Effector memory CD4-positive, alpha-beta T cell (primary cell): Measurements from ENCODE around the gene SLC15A3.

Experiments
- DNase-seq, 3 donors: peaks; one replicate each; pipeline ENCODE4 v3.0.0-alpha.2; 2020
- H3K27ac ChIP-seq: 2 replicates; pipeline ENCODE4 v1.7.0; 2013; ENCODE audit warnings: mild to moderate bottlenecking, low read length, moderate library complexity; ENCODE audit not compliant: insufficient read depth, poor library complexity, severe bottlenecking
- H3K27me3 ChIP-seq: replicated peaks from 2 replicates; pipeline ENCODE4 v1.7.0; 2013; ENCODE audit warnings: mild to moderate bottlenecking, low read length; ENCODE audit not compliant: insufficient read depth, control insufficient read depth, poor library complexity, severe bottlenecking
- H3K36me3 ChIP-seq: 2 replicates; pipeline ENCODE4 v1.7.0; 2013; ENCODE audit warnings: mild to moderate bottlenecking, low read length, moderate library complexity; ENCODE audit not compliant: control insufficient read depth, insufficient read depth
- H3K4me1 ChIP-seq: 2 replicates; pipeline ENCODE4 v1.7.0; 2013; ENCODE audit warnings: low read length, mild to moderate bottlenecking; ENCODE audit not compliant: control insufficient read depth, insufficient read depth, poor library complexity, severe bottlenecking
- H3K4me3 ChIP-seq: 2 replicates; pipeline ENCODE4 v1.7.0; 2013; ENCODE audit warnings: low read length, low read depth, mild to moderate bottlenecking; ENCODE audit not compliant: insufficient read depth, poor library complexity, severe bottlenecking
- H3K9me3 ChIP-seq: 2 replicates; pipeline ENCODE4 v1.7.0; 2013; ENCODE audit warnings: mild to moderate bottlenecking, low read length, moderate library complexity; ENCODE audit not compliant: control insufficient read depth

SLC15A3 gene

GRCh38 chr11:60950933-60951605 lies 907 bp downstream of the SLC15A3 start:
- Histone ChIP-seq H3K27me3 (peaks cover 14% of the 10 kb centered on the region), H3K36me3 (no peaks in the 10 kb centered on the region), H3K4me3 (no peak overlapping the region), H3K27ac (no peak overlapping the region), H3K4me1 (peaks cover 18% of the 10 kb centered on the region), H3K9me3 (no peaks in the 10 kb centered on the region)
- DNase-seq = no peak

- Histone ChIP-seq H3K27ac (no peak overlapping the region), H3K4me1 (peaks cover 18% of the 10 kb centered on the region), H3K4me3 (no peak overlapping the region)
Measured at GRCh38 chr11:60950024-60950423, 2.0 kb downstream of the SLC15A3 start.

GRCh38 chr11:60948250-60948649 lies 3.7 kb downstream of the SLC15A3 start:
- DNase-seq = no peak
- Histone ChIP-seq H3K27me3 (peaks cover 14% of the 10 kb centered on the region), H3K4me3 (no peak overlapping the region), H3K9me3 (no peaks in the 10 kb centered on the region), H3K4me1 (peaks cover 18% of the 10 kb centered on the region), H3K36me3 (no peaks in the 10 kb centered on the region), H3K27ac (no peak overlapping the region)

More at GRCh38 chr11:60950024-60950423, 2.0 kb downstream of the SLC15A3 start:
- no peaks in the 10 kb centered on the region for H3K9me3 ChIP-seq
- no peaks in the 10 kb centered on the region for H3K36me3 ChIP-seq
- DNase-seq = no peak
- peaks cover 14% of the 10 kb centered on the region for H3K27me3 ChIP-seq

GRCh38 chr11:60947700-60948099 lies 4.3 kb downstream of the SLC15A3 start:
- Histone ChIP-seq H3K27ac (no peak overlapping the region), H3K36me3 (no peaks in the 10 kb centered on the region), H3K4me3 (no peak overlapping the region), H3K9me3 (no peaks in the 10 kb centered on the region), H3K27me3 (peaks cover 14% of the 10 kb centered on the region), H3K4me1 (peaks cover 16% of the 10 kb centered on the region)
- no peak for DNase-seq

GRCh38 chr11:60946601-60947264 lies 5.2 kb downstream of the SLC15A3 start:
- no peak for DNase-seq
- Histone ChIP-seq H3K27ac (no peak overlapping the region), H3K9me3 (no peaks in the 10 kb centered on the region), H3K36me3 (no peaks in the 10 kb centered on the region), H3K27me3 (peaks cover 4% of the 10 kb centered on the region), H3K4me1 (peaks cover 8% of the 10 kb centered on the region), H3K4me3 (no peak overlapping the region)

- Histone ChIP-seq H3K9me3 (no peaks in the 10 kb centered on the region), H3K27me3 (no peaks in the 10 kb centered on the region), H3K4me1 (no peaks in the 10 kb centered on the region), H3K4me3 (no peak overlapping the region), H3K27ac (no peak overlapping the region), H3K36me3 (no peaks in the 10 kb centered on the region)
- DNase-seq = no peak
Measured at GRCh38 chr11:60945295-60945667, 6.7 kb downstream of the SLC15A3 start.

GRCh38 chr11:60944490-60945294 lies 7.3 kb downstream of the SLC15A3 start:
- H3K4me1 ChIP-seq = no peaks in the 10 kb centered on the region

GRCh38 chr11:60942970-60943565 lies 8.9 kb downstream of the SLC15A3 start:
- H3K36me3 ChIP-seq = no peaks in the 10 kb centered on the region
- no peak overlapping the region for H3K4me3 ChIP-seq
- H3K27ac ChIP-seq = no peak overlapping the region

More at GRCh38 chr11:60944490-60945294, 7.3 kb downstream of the SLC15A3 start:
- H3K36me3 ChIP-seq = no peaks in the 10 kb centered on the region
- no peaks in the 10 kb centered on the region for H3K9me3 ChIP-seq
- no peak overlapping the region for H3K4me3 ChIP-seq
- H3K27ac ChIP-seq = no peak overlapping the region
- DNase-seq = no peak
- no peaks in the 10 kb centered on the region for H3K27me3 ChIP-seq

GRCh38 chr11:60942219-60942618 lies 9.8 kb downstream of the SLC15A3 start:
- Histone ChIP-seq H3K27ac (no peak overlapping the region), H3K4me1 (no peaks in the 10 kb centered on the region), H3K9me3 (no peaks in the 10 kb centered on the region), H3K4me3 (no peak overlapping the region), H3K36me3 (no peaks in the 10 kb centered on the region), H3K27me3 (no peaks in the 10 kb centered on the region)
- no peak for DNase-seq

More at GRCh38 chr11:60942970-60943565, 8.9 kb downstream of the SLC15A3 start:
- DNase-seq = no peak
- Histone ChIP-seq H3K27me3 (no peaks in the 10 kb centered on the region), H3K4me1 (no peaks in the 10 kb centered on the region), H3K9me3 (no peaks in the 10 kb centered on the region)
